Stomach (tissue), 9 donors: ENCODE results near the gene SMIM35. TPM values are rescaled to one million over a fixed set of nuclear protein-coding genes. Genes with fewer than 3 reads are reported as not detected.

Source experiments
- DNase-seq, 2 donors: peaks; one replicate each; pipeline versions ENCODE4 v3.0.0 to v3.0.0-alpha.2; 2013 to 2019
- H3K27ac ChIP-seq, 5 donors: fragments of 200-600 bp in 4 of 5; sonication (generic) in 4 of 5; one replicate each; pipeline ENCODE4 v1.5.1; 2013 to 2019; ENCODE audit warnings: mild to moderate bottlenecking in 1 of 5, moderate library complexity in 1 of 5
- H3K27me3 ChIP-seq, 3 donors: fragments of 200-600 bp; sonication (generic); one replicate each; pipeline ENCODE4 v1.5.1; 2017 to 2019; ENCODE audit warnings: mixed run types in 1 of 3
- H3K36me3 ChIP-seq, 4 donors: fragments of 200-600 bp; sonication (generic); 1 replicate in 3 of 4; 2 replicates in 1 of 4; pipeline ENCODE4 v1.5.1; 2016 to 2019
- H3K4me1 ChIP-seq, 4 donors: fragments of 200-600 bp; sonication (generic); one replicate each; pipeline ENCODE4 v1.5.1; 2016 to 2019
- H3K4me3 ChIP-seq, 4 donors: fragments of 200-600 bp; sonication (generic) in 3 of 4; one replicate each; pipeline ENCODE4 v1.5.1; 2016 to 2019; ENCODE audit warnings: mild to moderate bottlenecking in 1 of 4
- H3K9me3 ChIP-seq, 4 donors: fragments of 200-600 bp; sonication (generic); one replicate each; pipeline ENCODE4 v1.5.1; 2016 to 2019
- CTCF ChIP-seq, 7 experiments: fragments of 450-650 bp in 4 of 7; fragments of 200-600 bp in 3 of 7; sonication (generic) in 3 of 7; IDR thresholded peaks; one replicate each; pipeline ENCODE4 v1.5.1; 2016 to 2019; ENCODE audit warnings: antibody characterized with exemption in 7 of 7, control low read depth in 2 of 7, mild to moderate bottlenecking in 1 of 7
- EP300 ChIP-seq: sonication (generic); formaldehyde crosslinking; IDR thresholded peaks from one replicate; pipeline ENCODE4 v1.6.1; 2017; ENCODE audit warnings: antibody characterized with exemption
- POLR2A ChIP-seq, 4 donors: fragments of 450-650 bp; IDR thresholded peaks; one replicate each; pipeline ENCODE4 v1.6.1; 2016; ENCODE audit warnings: antibody characterized with exemption in 4 of 4, control low read depth in 2 of 4, mild to moderate bottlenecking in 1 of 4, moderate library complexity in 1 of 4
- POLR2AphosphoS5 ChIP-seq, 3 donors: sonication (generic); formaldehyde crosslinking; IDR thresholded peaks; one replicate each; pipeline ENCODE4 v1.6.1; 2016; ENCODE audit warnings: antibody characterized with exemption in 3 of 3
- WGBS, 5 donors: extraction: QIAGEN DNeasy Blood & Tissue Kit in 3 of 5; methylation state at CpG; one replicate each; pipeline versions ENCODE4 v1.1.5 to v1.1.7; 2013 to 2018; 5-methylcytosine and 5-hydroxymethylcytosine counted together
- intact Hi-C: fragments of 100-400 bp; cut with DNase I; formaldehyde crosslinking; loops from one replicate; pipeline ENCODE4 v1.15.1; 2023; ENCODE audit warnings: low total_unique reads
- polyA plus RNA-seq, 3 donors: library from polyadenylated mRNA; stranded (reverse); fragments of 200-250 nt; gene quantifications; one replicate each; pipeline ENCODE4 v1.2.3, GENCODE V29; 2013
- total RNA-seq, 5 donors: library from RNA; depleted of rRNA; stranded (reverse); fragments of >200 nt; gene quantifications; one replicate each; pipeline versions ENCODE4 v1.1.0 to v1.2.3, GENCODE V29; 2014 to 2016
- donor health status: healthy with polysubstance abuse.
- donor health status: Bipolar disorder and iron deficiency.
- donor health status: healthy.

Gene SMIM35
- total and polyA plus RNA-seq, 8 donors, result 0.03 TPM; not detected in 7

- TF ChIP-seq CTCF (IDR thresholded peaks at IDR 0.05) (no peak), POLR2AphosphoS5 (IDR thresholded peaks at IDR 0.05) (no peak), POLR2A (IDR thresholded peaks at IDR 0.05) (no peak), EP300 (no peak)
- H3K9me3 ChIP-seq, result no peaks in the 10 kb centered on the region
- no peak for DNase-seq
- intact Hi-C loops, result no loop called here
- H3K4me3 ChIP-seq, result no peak overlapping the region
- H3K36me3 ChIP-seq, result peaks cover 0 to 3% (median 0%) of the 10 kb centered on the region in 4 donors
- WGBS, 5 donors, result 71 to 86% (median 79%) methylated on average over 9 of the region's 9 CpGs
- H3K27ac ChIP-seq, result no peak overlapping the region
- H3K27me3 ChIP-seq, result peaks cover 0 to 13% (median 0%) of the 10 kb centered on the region in 3 donors
- H3K4me1 ChIP-seq, result no peaks in the 10 kb centered on the region
Observed at GRCh38 chr11:118117790-118118601, 31.2 kb upstream of the SMIM35 start.

GRCh38 chr11:118115048-118115447 lies 28.3 kb upstream of the SMIM35 start:
- Histone ChIP-seq H3K36me3 (peaks cover 0 to 3% (median 0%) of the 10 kb centered on the region in 4 donors), H3K4me1 (no peaks in the 10 kb centered on the region), H3K27me3 (peaks cover 0 to 16% (median 0%) of the 10 kb centered on the region in 3 donors), H3K4me3 (no peak overlapping the region), H3K27ac (no peak overlapping the region), H3K9me3 (no peaks in the 10 kb centered on the region)
- 93 to 98% (median 95%) methylated on average over 7 of the region's 7 CpGs for WGBS, 5 donors
- DNase-seq, result no peak
- no peak for TF ChIP-seq EP300
- TF ChIP-seq POLR2AphosphoS5 (IDR thresholded peaks at IDR 0.05), result no peak
- TF ChIP-seq POLR2A (IDR thresholded peaks at IDR 0.05), result no peak
- TF ChIP-seq CTCF (IDR thresholded peaks at IDR 0.05), result no peak
- intact Hi-C loops, result no loop called here

GRCh38 chr11:118114266-118114665 lies 27.5 kb upstream of the SMIM35 start:
- Histone ChIP-seq H3K36me3 (peaks cover 0 to 3% (median 0%) of the 10 kb centered on the region in 4 donors), H3K27ac (no peak overlapping the region), H3K27me3 (peaks cover 0 to 17% (median 0%) of the 10 kb centered on the region in 3 donors), H3K4me1 (no peaks in the 10 kb centered on the region), H3K4me3 (no peak overlapping the region), H3K9me3 (no peaks in the 10 kb centered on the region)
- WGBS, 5 donors, result 57 to 78% (median 77%) methylated on average over 1 of the region's 1 CpG
- DNase-seq, result no peak
- intact Hi-C loops, result no loop called here
- TF ChIP-seq EP300, result no peak
- TF ChIP-seq CTCF (IDR thresholded peaks at IDR 0.05), result no peak
- no peak for TF ChIP-seq POLR2A (IDR thresholded peaks at IDR 0.05)
- no peak for TF ChIP-seq POLR2AphosphoS5 (IDR thresholded peaks at IDR 0.05)

- no peak overlapping the region for H3K4me3 ChIP-seq
- WGBS, 5 donors, result 88 to 93% (median 92%) methylated on average over 11 of the region's 11 CpGs
Observed at GRCh38 chr11:118112711-118113430, 26.1 kb upstream of the SMIM35 start.

More at GRCh38 chr11:118112711-118113430, 26.1 kb upstream of the SMIM35 start:
- no peak for DNase-seq
- H3K4me1 ChIP-seq, result no peaks in the 10 kb centered on the region
- no peak for TF ChIP-seq EP300
- TF ChIP-seq POLR2A (IDR thresholded peaks at IDR 0.05), result no peak
- no peak for TF ChIP-seq POLR2AphosphoS5 (IDR thresholded peaks at IDR 0.05)
- TF ChIP-seq CTCF (IDR thresholded peaks at IDR 0.05), result no peak
- no peak overlapping the region for H3K27ac ChIP-seq
- peaks cover 0 to 16% (median 0%) of the 10 kb centered on the region in 3 donors for H3K27me3 ChIP-seq
- intact Hi-C loops, result no loop called here
- H3K9me3 ChIP-seq, result no peaks in the 10 kb centered on the region
- H3K36me3 ChIP-seq, result peaks cover 0 to 3% (median 0%) of the 10 kb centered on the region in 4 donors
